Stimulated activated naive B cell treated with anti-CD40 and anti-IgM and Interleukin-4, amounts not matched to agents 10 μg/mL and 1 μg/mL and 100 μg/mL, for 72 hours (primary cell): ENCODE data around the gene TUBA4B.

Experiments used
- ATAC-seq, 2 donors: fragments of 150-1000 bp; cut with Tn5 transposase; replicated peaks; 2 replicates each; pipeline ENCODE4 v1.10.0; 2021; ENCODE audit warnings: moderate library complexity in 1 of 2
- DNase-seq: peaks from one replicate; pipeline ENCODE4 v3.0.0; 2021
- H3K27ac Mint-ChIP-seq: one replicate; pipeline ENCODE4 v1.8.0; 2022; ENCODE audit warnings: mild to moderate bottlenecking, mixed read lengths
- H3K27me3 Mint-ChIP-seq, 2 donors: one replicate each; pipeline ENCODE4 v1.8.0; 2022; ENCODE audit warnings: mixed read lengths in 2 of 2
- H3K36me3 Mint-ChIP-seq, 2 donors: one replicate each; pipeline ENCODE4 v1.8.0; 2022; ENCODE audit warnings: mixed read lengths in 2 of 2, mild to moderate bottlenecking in 1 of 2
- H3K4me1 Mint-ChIP-seq, 2 donors: one replicate each; pipeline ENCODE4 v1.8.0; 2022; ENCODE audit warnings: mixed read lengths in 2 of 2, mild to moderate bottlenecking in 1 of 2
- H3K4me3 Mint-ChIP-seq, 2 donors: one replicate each; pipeline ENCODE4 v1.8.0; 2022; ENCODE audit warnings: mild to moderate bottlenecking in 2 of 2, mixed read lengths in 2 of 2, moderate library complexity in 1 of 2
- H3K9me3 Mint-ChIP-seq, 2 donors: one replicate each; pipeline ENCODE4 v1.8.0; 2022; ENCODE audit warnings: mixed read lengths in 2 of 2, mild to moderate bottlenecking in 1 of 2

The TUBA4B gene

DNA sequence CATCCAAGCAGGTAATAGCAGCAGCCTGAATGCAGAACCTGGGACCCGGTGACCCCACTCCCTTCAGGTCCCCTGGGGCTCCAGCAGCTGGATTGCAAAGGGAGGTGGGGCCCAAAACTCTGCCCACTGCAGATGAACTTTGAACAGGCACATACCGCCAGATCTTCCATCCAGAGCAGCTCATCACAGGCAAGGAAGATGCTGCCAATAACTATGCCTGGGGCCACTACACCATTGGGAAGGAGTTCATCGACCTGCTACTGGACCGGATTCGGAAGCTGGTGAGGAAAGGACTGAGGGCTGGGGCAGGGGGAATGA lies 17.0 kb downstream of the TUBA4B start:
- Mint-ChIP-seq H3K27ac (no peak overlapping the region), H3K36me3 (no peaks in the 10 kb centered on the region), H3K9me3 (no peaks in the 10 kb centered on the region), H3K4me3 (no peak overlapping the region), H3K27me3 (no peaks in the 10 kb centered on the region), H3K4me1 (no peaks in the 10 kb centered on the region)
- ATAC-seq (no peak), DNase-seq (no peak)

DNA sequence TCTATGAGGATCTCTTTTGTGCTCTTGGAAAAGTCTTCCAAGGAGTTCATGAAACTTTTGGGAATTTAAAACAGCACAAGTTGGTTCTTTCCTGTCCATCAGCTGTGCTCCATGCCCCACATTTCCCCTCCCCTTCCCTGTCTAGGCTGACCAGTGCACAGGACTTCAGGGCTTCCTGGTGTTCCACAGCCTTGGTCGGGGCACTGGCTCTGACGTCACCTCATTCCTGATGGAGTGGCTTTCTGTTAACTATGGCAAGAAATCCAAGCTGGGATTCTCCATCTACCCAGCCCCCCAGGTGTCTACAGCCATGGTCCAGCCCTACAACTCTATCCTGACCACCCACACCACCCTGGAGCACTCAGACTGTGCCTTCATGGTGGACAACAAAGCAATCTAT lies 18.0 kb downstream of the TUBA4B start:
- no peaks in the 10 kb centered on the region for H3K9me3 Mint-ChIP-seq
- H3K4me1 Mint-ChIP-seq = no peaks in the 10 kb centered on the region
- H3K27ac Mint-ChIP-seq = no peak overlapping the region
- DNase-seq (no peak), ATAC-seq (no peak)
- H3K36me3 Mint-ChIP-seq = no peaks in the 10 kb centered on the region
- no peaks in the 10 kb centered on the region for H3K27me3 Mint-ChIP-seq
- H3K4me3 Mint-ChIP-seq = no peak overlapping the region

DNA sequence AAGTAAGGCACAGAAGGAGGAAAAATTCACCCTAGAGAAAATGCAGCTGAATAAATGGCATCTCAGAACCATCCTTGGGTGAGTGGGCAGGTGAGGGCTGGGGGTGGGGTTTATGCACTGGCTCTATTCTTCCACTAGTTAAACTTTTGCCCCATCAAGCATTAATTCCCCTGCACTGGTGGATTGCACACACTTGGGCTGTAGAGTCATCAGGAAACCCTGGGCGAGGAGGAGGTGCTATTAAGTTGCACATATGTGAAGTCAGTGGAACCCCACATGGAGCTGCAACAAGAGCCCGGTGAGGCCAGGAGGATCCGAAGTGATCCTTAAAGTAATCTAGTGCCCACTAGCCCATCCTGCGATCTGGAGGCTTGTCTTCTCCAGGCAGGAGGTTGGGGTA lies 19.3 kb downstream of the TUBA4B start:
- DNase-seq (no peak), ATAC-seq (no peak)
- Mint-ChIP-seq H3K4me1 (peaks cover 1 to 5% of the 10 kb centered on the region in 2 donors), H3K27me3 (no peaks in the 10 kb centered on the region), H3K36me3 (no peaks in the 10 kb centered on the region), H3K27ac (no peak overlapping the region), H3K9me3 (no peaks in the 10 kb centered on the region), H3K4me3 (no peak overlapping the region)

DNA sequence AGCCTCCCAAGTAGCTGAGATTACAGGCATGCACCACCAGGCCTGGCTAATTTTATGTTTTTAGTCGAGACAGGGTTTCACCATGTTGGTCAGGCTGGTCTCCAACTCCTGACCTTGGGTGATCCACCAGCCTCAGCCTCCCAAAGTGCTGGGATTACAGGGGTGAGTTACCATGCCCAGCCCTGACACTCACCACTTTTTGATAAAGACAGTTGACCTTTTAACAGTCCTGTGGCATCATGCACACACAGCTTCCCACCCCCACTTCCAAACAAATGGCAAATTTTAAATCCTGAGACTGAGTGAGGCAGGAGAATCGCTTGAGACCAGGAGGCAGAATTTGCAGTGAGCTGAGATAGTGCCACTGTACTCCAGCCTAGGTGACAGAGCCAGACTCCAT lies 20.0 kb downstream of the TUBA4B start:
- no peak overlapping the region for H3K27ac Mint-ChIP-seq
- no peak for DNase-seq
- H3K27me3 Mint-ChIP-seq = no peaks in the 10 kb centered on the region
- no peak overlapping the region for H3K4me3 Mint-ChIP-seq
- no peak for ATAC-seq
- H3K36me3 Mint-ChIP-seq = no peaks in the 10 kb centered on the region
- H3K4me1 Mint-ChIP-seq = peaks cover 6 to 12% of the 10 kb centered on the region in 2 donors
- no peaks in the 10 kb centered on the region for H3K9me3 Mint-ChIP-seq

DNA sequence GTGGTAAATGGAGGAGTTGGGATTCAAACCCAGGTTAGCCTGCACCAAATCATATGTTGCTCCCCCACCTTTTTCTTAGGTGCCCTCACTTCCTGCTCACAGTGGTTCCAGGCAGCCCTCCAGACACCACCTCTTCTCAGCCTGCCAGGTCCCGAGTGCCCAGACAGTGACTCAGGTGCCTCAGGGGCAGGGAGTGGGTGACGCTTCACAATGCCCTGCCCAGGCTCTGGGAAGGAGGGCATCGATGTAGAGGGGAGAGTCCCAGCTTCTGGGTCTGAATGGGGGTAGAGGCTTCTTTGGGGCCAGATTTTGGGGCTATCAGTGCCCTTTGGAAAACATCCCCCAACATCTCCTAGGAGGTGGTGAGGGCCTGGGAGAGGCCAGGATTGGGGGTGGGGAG lies 20.9 kb downstream of the TUBA4B start:
- no peaks in the 10 kb centered on the region for H3K27me3 Mint-ChIP-seq
- H3K36me3 Mint-ChIP-seq = no peaks in the 10 kb centered on the region
- H3K4me1 Mint-ChIP-seq = peaks cover 16 to 21% of the 10 kb centered on the region in 2 donors
- no peak overlapping the region for H3K27ac Mint-ChIP-seq
- no peak for ATAC-seq
- H3K9me3 Mint-ChIP-seq = no peaks in the 10 kb centered on the region
- DNase-seq = no peak
- no peak overlapping the region for H3K4me3 Mint-ChIP-seq

DNA sequence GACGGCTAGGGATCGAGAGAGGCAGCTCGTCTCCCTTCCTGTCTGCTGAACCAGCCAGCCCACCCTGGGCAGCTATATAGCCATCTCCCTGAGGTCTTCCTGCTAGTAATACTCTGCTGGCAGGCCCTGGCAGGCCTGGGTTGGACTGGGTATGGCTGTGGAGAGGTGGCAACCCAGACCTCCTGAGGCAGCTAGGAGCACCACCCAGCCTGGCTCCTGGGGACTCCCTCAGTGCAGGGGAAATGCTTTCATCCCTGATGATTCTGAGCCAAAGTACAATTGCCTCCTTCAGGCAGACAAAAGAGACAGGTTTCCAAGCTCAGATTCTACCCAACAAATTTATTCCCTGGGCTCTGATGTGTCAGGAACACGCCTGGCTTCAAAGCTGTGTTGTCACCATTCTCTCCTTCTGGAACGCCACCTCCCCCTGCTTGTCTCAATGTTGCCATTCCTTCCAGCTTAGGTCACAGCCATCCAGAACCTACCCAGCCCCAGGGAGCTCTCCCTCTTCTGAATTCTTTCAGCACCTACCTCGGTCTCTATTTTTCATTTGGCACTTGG lies 21.4 kb downstream of the TUBA4B start:
- Mint-ChIP-seq H3K27me3 (no peaks in the 10 kb centered on the region), H3K27ac (no peak overlapping the region), H3K4me3 (no peak overlapping the region), H3K36me3 (no peaks in the 10 kb centered on the region), H3K4me1 (peaks cover 16 to 22% of the 10 kb centered on the region in 2 donors), H3K9me3 (no peaks in the 10 kb centered on the region)
- ATAC-seq = no peak
- DNase-seq = no peak

DNA sequence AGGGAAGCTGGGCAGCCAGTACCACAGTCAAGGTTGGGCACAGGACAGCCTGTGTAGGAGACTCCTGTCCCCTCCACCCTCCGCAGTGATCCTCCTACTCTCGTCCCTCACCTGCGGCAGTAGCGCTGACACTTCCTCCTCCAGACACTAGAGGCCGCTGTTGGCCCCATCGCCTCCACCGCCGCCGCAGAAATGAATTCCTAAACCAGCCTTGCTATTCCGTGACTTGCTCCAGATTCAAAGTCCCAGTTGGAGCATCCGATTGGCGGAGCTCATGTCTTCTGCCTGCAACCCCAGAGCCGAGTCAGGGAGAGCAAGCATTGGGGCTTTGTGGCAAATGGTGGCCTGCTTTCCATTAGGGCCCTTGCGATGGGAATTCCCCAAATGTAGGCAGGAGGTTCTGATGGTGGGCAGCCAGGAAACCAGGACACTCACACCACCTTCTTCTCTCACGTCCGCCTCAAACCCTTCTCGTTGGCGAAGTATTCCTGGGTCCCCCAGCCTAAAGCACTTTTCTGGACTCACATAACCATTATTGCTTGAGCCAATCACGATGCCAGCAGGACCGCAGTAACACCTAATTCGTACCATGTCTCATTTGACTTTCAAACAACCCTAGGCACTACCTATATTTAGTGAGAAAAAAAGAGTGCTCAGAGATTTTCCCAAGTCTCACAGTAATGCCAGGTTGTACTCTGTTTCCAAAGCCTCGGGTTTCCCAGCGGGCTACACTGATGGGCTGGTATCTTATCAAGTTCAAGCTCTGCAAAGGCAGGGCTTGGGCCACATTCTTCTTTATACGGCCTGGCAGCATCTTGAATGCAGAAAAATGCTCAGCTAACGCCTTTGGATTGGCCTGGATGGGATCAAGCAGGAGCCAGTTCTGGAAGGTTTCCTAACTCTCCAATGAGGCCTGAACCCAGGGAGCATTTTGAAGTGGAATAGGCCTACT lies 24.9 kb downstream of the TUBA4B start:
- no peaks in the 10 kb centered on the region for H3K27me3 Mint-ChIP-seq
- peak overlapping the region; percentile 91 to 98 for H3K4me3 Mint-ChIP-seq
- ATAC-seq (peak; percentile 17 to 22), DNase-seq (peak; percentile 70)
- H3K36me3 Mint-ChIP-seq = peaks cover 18 to 27% of the 10 kb centered on the region in 2 donors
- peak overlapping the region; percentile 98 for H3K27ac Mint-ChIP-seq
- peaks cover 37 to 51% of the 10 kb centered on the region in 2 donors for H3K4me1 Mint-ChIP-seq
- no peaks in the 10 kb centered on the region for H3K9me3 Mint-ChIP-seq

DNA sequence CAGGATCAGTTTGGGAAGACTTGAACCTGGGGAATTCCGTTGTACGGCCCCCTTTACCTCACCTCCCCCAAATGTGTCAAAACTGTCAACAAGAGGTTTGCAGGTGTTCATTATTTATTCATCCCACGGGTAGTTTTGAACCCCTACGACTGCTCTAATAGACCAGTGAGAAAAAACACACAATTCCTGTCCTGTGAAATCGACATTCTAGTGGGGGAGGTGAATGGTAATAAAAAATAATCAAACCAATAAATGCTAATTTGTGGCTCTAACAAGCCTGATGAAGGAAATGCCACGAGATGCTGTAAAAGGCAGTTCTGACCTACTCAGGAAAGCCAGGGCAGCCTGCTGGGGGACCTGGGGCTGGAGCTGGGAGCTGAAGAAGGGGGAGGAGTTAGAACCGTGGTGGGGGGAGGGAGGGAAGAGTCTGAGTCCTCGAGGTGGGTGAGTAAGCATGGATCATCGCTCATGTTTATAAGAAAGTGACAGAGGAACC lies 25.7 kb downstream of the TUBA4B start:
- ATAC-seq (peak; percentile 7 to 10), DNase-seq (peak; percentile 18)
- Mint-ChIP-seq H3K4me1 (peaks cover 41 to 56% of the 10 kb centered on the region in 2 donors), H3K4me3 (peak overlapping the region; percentile 91 to 98), H3K27ac (peak overlapping the region; percentile 98), H3K27me3 (no peaks in the 10 kb centered on the region), H3K9me3 (no peaks in the 10 kb centered on the region), H3K36me3 (peaks cover 24 to 33% of the 10 kb centered on the region in 2 donors)

DNA sequence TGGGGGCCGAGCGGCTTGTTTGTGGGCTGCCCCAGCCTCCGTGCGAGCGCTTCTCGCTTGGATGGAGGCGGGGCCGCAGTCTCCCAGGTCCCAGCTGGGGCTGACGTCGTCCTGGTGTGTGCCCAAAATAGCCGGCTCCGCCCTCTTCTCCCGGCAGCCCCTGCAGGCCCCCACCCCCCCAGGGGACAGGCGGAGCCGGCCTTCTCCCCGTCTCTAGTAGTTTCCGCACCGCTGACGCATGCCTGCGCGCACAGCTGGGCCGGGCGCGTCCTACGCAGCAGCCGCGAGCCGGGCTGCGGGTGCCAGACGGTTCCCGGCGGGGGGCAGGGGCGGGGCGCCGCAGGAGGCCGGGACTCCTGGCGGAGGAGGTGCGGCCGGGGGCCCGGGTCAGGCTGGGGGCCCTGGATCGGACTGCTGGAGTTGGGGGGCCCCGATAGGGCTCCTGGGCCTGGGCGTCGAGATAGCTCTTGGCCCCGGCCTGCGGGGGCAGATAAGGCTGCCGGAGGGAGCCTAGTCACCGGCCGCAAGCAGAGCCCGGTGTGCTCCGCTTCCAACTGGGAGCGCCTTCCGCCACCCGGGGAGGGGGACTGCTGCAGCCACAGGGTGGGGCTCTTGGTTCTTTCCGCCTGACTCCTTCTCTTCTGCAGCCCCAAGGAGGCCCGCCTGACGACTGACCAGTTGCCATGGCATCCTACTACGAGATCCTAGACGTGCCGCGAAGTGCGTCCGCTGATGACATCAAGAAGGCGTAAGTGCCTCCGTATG lies 26.3 kb downstream of the TUBA4B start, which contains the start of gene DNAJB2:
Gene DNAJB2 (plus strand): TSS at position 216 of the 765 bp plus-strand sequence. CDS start 468 bp downstream, at position 684.
- DNase-seq = peak; percentile 99
- Mint-ChIP-seq H3K27ac (peak within 1 kb of the TSS; percentile 98), H3K4me1 (peaks cover 41 to 56% of the 10 kb centered on the region in 2 donors), H3K27me3 (no peaks in the 10 kb centered on the region), H3K4me3 (peak within 1 kb of the TSS; percentile 91 to 98), H3K9me3 (no peaks in the 10 kb centered on the region), H3K36me3 (peaks cover 27 to 40% of the 10 kb centered on the region in 2 donors)
- peak; percentile 84 to 88 for ATAC-seq

DNA sequence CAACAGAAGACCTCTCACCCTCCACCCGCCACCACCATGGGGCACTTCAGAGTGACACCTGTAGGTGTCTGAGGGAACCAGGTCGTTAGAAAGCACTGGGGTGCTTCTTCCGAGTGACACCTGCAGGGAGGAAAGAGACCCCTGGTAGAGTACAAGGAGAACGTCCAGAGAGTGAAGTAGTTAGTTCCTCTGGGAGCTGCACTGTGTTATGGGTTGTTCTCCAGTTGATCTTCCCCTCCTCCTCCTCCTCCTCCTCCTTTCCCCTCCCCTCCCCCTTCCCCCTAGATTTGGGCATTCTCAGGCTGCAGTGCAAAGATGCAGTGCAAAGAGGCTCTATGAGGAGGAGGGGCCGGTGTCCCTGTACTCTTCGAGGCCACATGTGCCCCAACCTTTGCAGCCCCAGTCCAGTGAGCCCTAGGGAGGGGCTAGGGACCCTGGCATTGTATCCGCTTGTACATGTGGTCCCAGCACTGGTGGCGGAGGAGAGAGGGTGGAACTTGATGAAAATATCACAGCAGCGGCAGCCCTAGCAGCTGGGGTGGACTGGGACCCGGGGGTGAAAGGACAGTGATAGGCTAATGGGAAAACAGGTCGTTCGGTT lies 27.0 kb downstream of the TUBA4B start:
- Mint-ChIP-seq H3K27me3 (no peaks in the 10 kb centered on the region), H3K4me3 (peak overlapping the region; percentile 91 to 98), H3K36me3 (peaks cover 27 to 40% of the 10 kb centered on the region in 2 donors), H3K27ac (peak overlapping the region; percentile 98), H3K4me1 (peaks cover 41 to 57% of the 10 kb centered on the region in 2 donors), H3K9me3 (no peaks in the 10 kb centered on the region)
- no peak for ATAC-seq
- DNase-seq = no peak

DNA sequence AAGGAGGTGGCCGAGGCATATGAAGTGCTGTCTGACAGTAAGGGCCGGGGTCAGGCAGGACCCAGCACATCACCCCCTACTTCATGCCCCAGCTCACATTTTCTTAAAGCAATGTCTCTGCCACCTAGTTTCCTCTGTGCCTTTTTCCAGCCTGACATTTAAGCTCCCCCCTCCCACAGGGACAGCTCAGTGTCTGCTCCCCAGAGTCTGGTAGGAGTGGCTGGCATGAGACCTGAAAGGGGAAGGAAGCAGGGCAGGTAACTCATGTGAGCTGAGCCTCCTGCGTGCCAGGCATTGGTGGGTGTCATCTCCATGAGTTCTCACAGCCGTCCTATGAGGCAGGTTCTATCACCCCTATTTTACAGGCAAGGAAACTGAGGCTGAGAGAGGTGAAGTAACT lies 27.6 kb downstream of the TUBA4B start:
- peaks cover 27 to 44% of the 10 kb centered on the region in 2 donors for H3K36me3 Mint-ChIP-seq
- H3K27ac Mint-ChIP-seq = peak overlapping the region; percentile 98
- ATAC-seq (no peak), DNase-seq (peak; percentile 16)
- peak overlapping the region; percentile 91 to 98 for H3K4me3 Mint-ChIP-seq
- peaks cover 41 to 63% of the 10 kb centered on the region in 2 donors for H3K4me1 Mint-ChIP-seq
- H3K27me3 Mint-ChIP-seq = no peaks in the 10 kb centered on the region
- H3K9me3 Mint-ChIP-seq = no peaks in the 10 kb centered on the region

DNA sequence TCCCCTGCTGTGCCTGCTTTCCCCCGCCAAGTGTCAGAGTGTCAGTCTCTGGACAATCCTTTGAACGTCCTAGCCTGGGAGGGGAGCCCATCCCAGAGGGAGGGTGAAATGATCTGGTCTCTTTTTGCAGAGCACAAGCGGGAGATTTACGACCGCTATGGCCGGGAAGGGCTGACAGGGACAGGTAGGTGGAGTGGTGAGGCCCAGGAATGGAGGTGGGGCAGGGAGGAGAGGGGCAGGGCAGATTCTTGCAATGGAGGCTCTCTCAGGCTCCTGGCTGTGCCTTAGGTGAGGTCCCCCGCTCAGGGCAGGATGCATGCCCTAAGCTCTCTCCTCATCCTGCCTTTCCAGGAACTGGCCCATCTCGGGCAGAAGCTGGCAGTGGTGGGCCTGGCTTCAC lies 28.5 kb downstream of the TUBA4B start:
- ATAC-seq (no peak), DNase-seq (no peak)
- H3K27me3 Mint-ChIP-seq = no peaks in the 10 kb centered on the region
- H3K4me1 Mint-ChIP-seq = peaks cover 45 to 70% of the 10 kb centered on the region in 2 donors
- no peaks in the 10 kb centered on the region for H3K9me3 Mint-ChIP-seq
- no peak overlapping the region for H3K27ac Mint-ChIP-seq
- peaks cover 32 to 50% of the 10 kb centered on the region in 2 donors for H3K36me3 Mint-ChIP-seq
- no peak overlapping the region for H3K4me3 Mint-ChIP-seq

DNA sequence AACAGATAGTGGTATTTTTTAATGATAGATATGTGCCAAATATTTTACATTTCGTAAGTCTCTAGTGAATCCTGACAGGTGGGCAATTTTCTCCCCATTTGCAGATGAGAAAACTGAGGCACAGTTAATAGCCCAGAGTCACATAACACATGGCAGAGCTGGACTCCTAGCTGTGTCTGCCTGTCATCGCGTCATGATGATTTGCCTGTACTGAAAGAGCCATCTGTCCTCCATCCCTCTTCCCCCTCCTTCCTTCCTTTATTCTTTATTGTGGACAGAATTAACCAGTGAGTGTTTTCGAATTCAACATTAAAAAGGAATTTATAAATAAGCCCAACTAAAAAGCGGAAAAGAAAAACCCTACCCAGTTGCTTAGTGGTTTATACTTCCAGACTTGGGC lies 29.3 kb downstream of the TUBA4B start:
- Mint-ChIP-seq H3K9me3 (no peaks in the 10 kb centered on the region), H3K27ac (no peak overlapping the region), H3K4me1 (peaks cover 44 to 66% of the 10 kb centered on the region in 2 donors), H3K27me3 (no peaks in the 10 kb centered on the region), H3K36me3 (peaks cover 32 to 51% of the 10 kb centered on the region in 2 donors), H3K4me3 (no peak overlapping the region)
- ATAC-seq = no peak
- no peak for DNase-seq
